Neural progenitor cell (in vitro differentiated cells): Measurements from ENCODE around the gene IL31. TPM values are rescaled to one million over a fixed set of nuclear protein-coding genes. Genes with fewer than 3 reads are reported as not detected.

Source experiments
- DNase-seq: peaks from one replicate; pipeline ENCODE4 v3.0.0-alpha.2; 2016; ENCODE audit warnings: low spot score
- H2AFZ ChIP-seq: fragments of 200-600 bp; sonication (generic); replicated peaks from 2 replicates; pipeline ENCODE4 v1.6.1; 2016; ENCODE audit warnings: antibody characterized with exemption
- H3F3A ChIP-seq: fragments of 200-600 bp; sonication (generic); 2 replicates; pipeline ENCODE4 v1.6.1; 2016; ENCODE audit warnings: antibody characterized with exemption, low read depth
- H3K27ac ChIP-seq: fragments of 200-600 bp; sonication (generic); 2 replicates; pipeline ENCODE4 v1.5.1; 2016; ENCODE audit warnings: mild to moderate bottlenecking
- H3K27me3 ChIP-seq: fragments of 200-600 bp; sonication (generic); 2 replicates; pipeline ENCODE4 v1.6.1; 2016; ENCODE audit warnings: mild to moderate bottlenecking, moderate library complexity
- H3K36me3 ChIP-seq: fragments of 200-600 bp; sonication (generic); 2 replicates; pipeline ENCODE4 v1.5.1; 2016
- H3K4me1 ChIP-seq: fragments of 200-600 bp; sonication (generic); 2 replicates; pipeline ENCODE4 v1.6.1; 2016; ENCODE audit warnings: mixed run types
- H3K4me2 ChIP-seq: fragments of 200-600 bp; sonication (generic); 2 replicates; pipeline ENCODE4 v1.6.1; 2016
- H3K4me3 ChIP-seq: fragments of 200-600 bp; sonication (generic); 2 replicates; pipeline ENCODE4 v1.5.1; 2016
- H3K79me2 ChIP-seq: fragments of 200-600 bp; sonication (generic); 2 replicates; pipeline ENCODE4 v1.6.1; 2016; ENCODE audit warnings: low read depth
- H3K9ac ChIP-seq: fragments of 200-600 bp; sonication (generic); 2 replicates; pipeline ENCODE4 v1.6.1; 2016
- H3K9me3 ChIP-seq: fragments of 200-600 bp; sonication (generic); 2 replicates; pipeline ENCODE4 v1.5.1; 2016; ENCODE audit warnings: low read depth
- H4K20me1 ChIP-seq: fragments of 200-600 bp; sonication (generic); 2 replicates; pipeline ENCODE4 v1.6.1; 2016; ENCODE audit warnings: low read depth
- H3K27ac Mint-ChIP-seq: 3 replicates; pipeline ENCODE4 v1.8.0; 2021; ENCODE audit warnings: mixed read lengths
- H3K27me3 Mint-ChIP-seq: 2 replicates; pipeline ENCODE4 v1.8.0; 2022; ENCODE audit warnings: low read depth, mild to moderate bottlenecking, inconsistent platforms, moderate library complexity, mixed read lengths; ENCODE audit not compliant: insufficient read depth
- H3K36me3 Mint-ChIP-seq: 3 replicates; pipeline ENCODE4 v1.8.0; 2021; ENCODE audit warnings: mixed read lengths
- H3K4me1 Mint-ChIP-seq: 3 replicates; pipeline ENCODE4 v1.8.0; 2021; ENCODE audit warnings: mixed read lengths
- H3K4me3 Mint-ChIP-seq: 3 replicates; pipeline ENCODE4 v1.8.0; 2021; ENCODE audit warnings: mild to moderate bottlenecking, moderate library complexity, mixed read lengths
- H3K9me3 Mint-ChIP-seq: 3 replicates; pipeline ENCODE4 v1.8.0; 2020; ENCODE audit warnings: mixed read lengths
- CTCF ChIP-seq: fragments of 200-600 bp; sonication (generic); IDR thresholded peaks from 2 replicates; pipeline ENCODE4 v1.5.1; 2017; ENCODE audit warnings: antibody characterized with exemption, mild to moderate bottlenecking
- EZH2 ChIP-seq: fragments of 200-600 bp; sonication (generic); IDR thresholded peaks from 2 replicates; pipeline ENCODE4 v1.6.1; 2017; ENCODE audit warnings: antibody characterized with exemption, mild to moderate bottlenecking, moderate library complexity
- EZH2phosphoT487 ChIP-seq: fragments of 200-600 bp; sonication (generic); IDR thresholded peaks from 2 replicates; pipeline ENCODE4 v1.6.1; 2017; ENCODE audit warnings: antibody characterized with exemption
- total RNA-seq: library from RNA; depleted of rRNA; stranded (reverse); fragments of >200 nt; gene quantifications from 2 replicates; pipeline ENCODE4 v1.2.3, GENCODE V29; 2015; ENCODE audit warnings: low replicate concordance

Gene IL31
- total RNA-seq, 1 donor from 2014 or later: not detected

- no peaks in the 10 kb centered on the region for H3K79me2 ChIP-seq
- H3K36me3 ChIP-seq: no peaks in the 10 kb centered on the region
- H3F3A ChIP-seq: peaks cover 6% of the 10 kb centered on the region
- H2AFZ ChIP-seq: no peak overlapping the region
- DNase-seq: no peak
- TF ChIP-seq EZH2phosphoT487: no peak
- TF ChIP-seq CTCF: no peak
- no peak for TF ChIP-seq EZH2
- peaks cover 3% of the 10 kb centered on the region for H3K27me3 Mint-ChIP-seq
- H4K20me1 ChIP-seq: no peaks in the 10 kb centered on the region
- no peaks in the 10 kb centered on the region for H3K27me3 ChIP-seq
- H3K27ac ChIP-seq: no peak overlapping the region
- no peak overlapping the region for H3K4me2 ChIP-seq
- H3K4me3 Mint-ChIP-seq: no peak overlapping the region
- no peak overlapping the region for H3K27ac Mint-ChIP-seq
- no peaks in the 10 kb centered on the region for H3K4me1 Mint-ChIP-seq
- no peak overlapping the region for H3K9ac ChIP-seq
- H3K9me3 ChIP-seq: no peaks in the 10 kb centered on the region
- H3K4me1 ChIP-seq: peaks cover 9% of the 10 kb centered on the region
- peaks cover 2% of the 10 kb centered on the region for H3K9me3 Mint-ChIP-seq
- H3K4me3 ChIP-seq: no peak overlapping the region
- H3K36me3 Mint-ChIP-seq: peaks cover 28% of the 10 kb centered on the region
Measured at GRCh38 chr12:122140467-122141257, 33.4 kb downstream of the IL31 start.

GRCh38 chr12:122139941-122140340 lies 34.1 kb downstream of the IL31 start:
- Histone ChIP-seq H3K9ac (no peak overlapping the region), H3K36me3 (no peaks in the 10 kb centered on the region), H3K9me3 (no peaks in the 10 kb centered on the region), H3K4me2 (no peak overlapping the region), H3K79me2 (no peaks in the 10 kb centered on the region), H3K4me1 (peaks cover 9% of the 10 kb centered on the region), H4K20me1 (no peaks in the 10 kb centered on the region), H3K27ac (no peak overlapping the region), H3K27me3 (no peaks in the 10 kb centered on the region), H2AFZ (no peak overlapping the region), H3K4me3 (no peak overlapping the region), H3F3A (peaks cover 6% of the 10 kb centered on the region)
- no peak for DNase-seq
- H3K36me3 Mint-ChIP-seq: peaks cover 29% of the 10 kb centered on the region
- H3K27ac Mint-ChIP-seq: no peak overlapping the region
- TF ChIP-seq CTCF: no peak
- no peak for TF ChIP-seq EZH2phosphoT487
- no peak for TF ChIP-seq EZH2
- peaks cover 2% of the 10 kb centered on the region for H3K9me3 Mint-ChIP-seq
- peaks cover 3% of the 10 kb centered on the region for H3K27me3 Mint-ChIP-seq
- no peak overlapping the region for H3K4me3 Mint-ChIP-seq
- no peaks in the 10 kb centered on the region for H3K4me1 Mint-ChIP-seq

GRCh38 chr12:122139266-122139665 lies 34.8 kb downstream of the IL31 start:
- no peaks in the 10 kb centered on the region for H4K20me1 ChIP-seq
- peaks cover 2% of the 10 kb centered on the region for H3K9me3 Mint-ChIP-seq
- no peak overlapping the region for H3K4me2 ChIP-seq
- no peaks in the 10 kb centered on the region for H3K9me3 ChIP-seq
- no peak for TF ChIP-seq EZH2phosphoT487
- no peak for TF ChIP-seq CTCF
- TF ChIP-seq EZH2: no peak
- H3K27me3 Mint-ChIP-seq: peaks cover 3% of the 10 kb centered on the region
- no peak overlapping the region for H2AFZ ChIP-seq
- H3K4me3 ChIP-seq: no peak overlapping the region
- peaks cover 30% of the 10 kb centered on the region for H3K36me3 Mint-ChIP-seq
- no peaks in the 10 kb centered on the region for H3K4me1 Mint-ChIP-seq
- peaks cover 6% of the 10 kb centered on the region for H3F3A ChIP-seq
- H3K4me3 Mint-ChIP-seq: no peak overlapping the region
- no peak for DNase-seq
- no peaks in the 10 kb centered on the region for H3K79me2 ChIP-seq
- no peaks in the 10 kb centered on the region for H3K27me3 ChIP-seq
- no peaks in the 10 kb centered on the region for H3K36me3 ChIP-seq
- H3K27ac ChIP-seq: no peak overlapping the region
- H3K27ac Mint-ChIP-seq: no peak overlapping the region
- peaks cover 9% of the 10 kb centered on the region for H3K4me1 ChIP-seq
- H3K9ac ChIP-seq: no peak overlapping the region
